ENCODE measurements around the gene HYAL1.

GRCh38 chr3:50319894-50320625 lies 16.7 kb upstream of the HYAL1 start:
- TF ChIP-seq CTCF (conservative IDR thresholded peaks at IDR 0.05; ENCODE audit: low read length) (no peak), EZH2phosphoT487 (IDR thresholded peaks at IDR 0.05; ENCODE audit: borderline replicate concordance) (no peak)
